Smooth muscle cell (in vitro differentiated cells): ENCODE data around the gene TBCCD1. TPM values are rescaled to one million over a fixed set of nuclear protein-coding genes. Genes with fewer than 3 reads are reported as not detected.

Experiments
- DNase-seq: peaks from one replicate; lab custom pipeline; 2025; ENCODE audit not compliant: unreplicated experiment; lab: John Stamatoyannopoulos, UW
- H2AFZ ChIP-seq: fragments of 200-600 bp; sonication (generic); 2 replicates; pipeline ENCODE4 v1.6.0; 2016; ENCODE audit warnings: antibody characterized with exemption, low read depth, mild to moderate bottlenecking
- H3F3A ChIP-seq: fragments of 200-600 bp; sonication (generic); 2 replicates; pipeline ENCODE4 v1.6.0; 2017; ENCODE audit warnings: antibody characterized with exemption, low read depth
- H3K27ac ChIP-seq: fragments of 200-600 bp; sonication (generic); 2 replicates; pipeline ENCODE4 v1.5.1; 2016; ENCODE audit warnings: low read depth, mild to moderate bottlenecking
- H3K27me3 ChIP-seq: fragments of 200-600 bp; sonication (generic); 2 replicates; pipeline ENCODE4 v1.6.1; 2016; ENCODE audit warnings: low read depth, mild to moderate bottlenecking
- H3K36me3 ChIP-seq: fragments of 200-600 bp; sonication (generic); 2 replicates; pipeline ENCODE4 v1.5.1; 2016; ENCODE audit warnings: low read depth
- H3K4me1 ChIP-seq: fragments of 200-600 bp; sonication (generic); 2 replicates; pipeline ENCODE4 v1.5.1; 2016; ENCODE audit warnings: low read depth
- H3K4me2 ChIP-seq: fragments of 200-600 bp; sonication (generic); 2 replicates; pipeline ENCODE4 v1.6.0; 2016; ENCODE audit warnings: mild to moderate bottlenecking
- H3K4me3 ChIP-seq: fragments of 200-600 bp; sonication (generic); 2 replicates; pipeline ENCODE4 v1.5.1; 2016; ENCODE audit warnings: mild to moderate bottlenecking
- H3K79me2 ChIP-seq: fragments of 200-600 bp; sonication (generic); 2 replicates; pipeline ENCODE4 v1.6.0; 2016; ENCODE audit warnings: low read depth, mild to moderate bottlenecking
- H3K9ac ChIP-seq: fragments of 200-600 bp; sonication (generic); 2 replicates; pipeline ENCODE4 v1.6.0; 2016; ENCODE audit warnings: low read depth
- H3K9me3 ChIP-seq: fragments of 200-600 bp; sonication (generic); replicated peaks from 2 replicates; pipeline ENCODE4 v1.5.1; 2016; ENCODE audit warnings: low read depth
- H4K20me1 ChIP-seq: fragments of 200-600 bp; sonication (generic); 2 replicates; pipeline ENCODE4 v1.6.0; 2016; ENCODE audit warnings: low read depth
- CTCF ChIP-seq: fragments of 200-600 bp; sonication (generic); IDR thresholded peaks from 2 replicates; pipeline ENCODE4 v1.5.1; 2017; ENCODE audit warnings: borderline replicate concordance, mild to moderate bottlenecking, antibody characterized with exemption; ENCODE audit not compliant: insufficient read depth, poor library complexity, severe bottlenecking
- WGBS: methylation state at CpG from one replicate; pipeline ENCODE4 v1.1.7; 2016; ENCODE audit warnings: low lambda C conversion rate; 5-methylcytosine and 5-hydroxymethylcytosine counted together
- polyA plus RNA-seq: library from polyadenylated mRNA; unstranded; fragments of >200 nt; fragmentation: Nextera tagmentation; extraction: Ambion mirVana; gene quantifications from 2 replicates; pipeline ENCODE4 v1.2.1, GENCODE V29; 2016
- total RNA-seq: library from RNA; depleted of rRNA; stranded (reverse); fragments of >200 nt; gene quantifications from 2 replicates; pipeline ENCODE4 v1.2.3, GENCODE V29; 2014

Gene TBCCD1
- total and polyA plus RNA-seq, 2 experiments from 2014 or later, result 12.2 to 19.5 TPM

- Histone ChIP-seq H2AFZ (no peak overlapping the region), H3K4me1 (peaks cover 16% of the 10 kb centered on the region), H3K4me2 (no peak overlapping the region), H3F3A (no peaks in the 10 kb centered on the region), H3K9ac (no peak overlapping the region), H3K9me3 (no peaks in the 10 kb centered on the region), H3K27me3 (no peaks in the 10 kb centered on the region), H3K36me3 (no peaks in the 10 kb centered on the region), H3K4me3 (no peak overlapping the region), H3K27ac (no peak overlapping the region), H4K20me1 (no peaks in the 10 kb centered on the region), H3K79me2 (no peaks in the 10 kb centered on the region)
- DNase-seq, result no peak
- TF ChIP-seq CTCF, result no peak
- 93% methylated on average over 6 of the region's 6 CpGs for WGBS
These were observed 40.9 kb downstream of the TBCCD1 start for GRCh38 chr3:186526256-186526606.

- H3K27me3 ChIP-seq, result no peaks in the 10 kb centered on the region
- 85% methylated on average over 9 of the region's 9 CpGs for WGBS
- no peak overlapping the region for H3K27ac ChIP-seq
- no peak for TF ChIP-seq CTCF
- no peak for DNase-seq
- no peak overlapping the region for H3K4me3 ChIP-seq
- no peaks in the 10 kb centered on the region for H3K36me3 ChIP-seq
- H2AFZ ChIP-seq, result no peak overlapping the region
- H3K9ac ChIP-seq, result no peak overlapping the region
- no peaks in the 10 kb centered on the region for H3F3A ChIP-seq
- no peaks in the 10 kb centered on the region for H3K79me2 ChIP-seq
- H4K20me1 ChIP-seq, result no peaks in the 10 kb centered on the region
- H3K4me2 ChIP-seq, result no peak overlapping the region
- peaks cover 13% of the 10 kb centered on the region for H3K4me1 ChIP-seq
- no peaks in the 10 kb centered on the region for H3K9me3 ChIP-seq
These were observed 41.5 kb downstream of the TBCCD1 start for GRCh38 chr3:186525369-186526255.

GRCh38 chr3:186524616-186525015 lies 42.5 kb downstream of the TBCCD1 start:
- Histone ChIP-seq H3K4me2 (no peak overlapping the region), H4K20me1 (no peaks in the 10 kb centered on the region), H3K27ac (no peak overlapping the region), H3F3A (no peaks in the 10 kb centered on the region), H3K4me3 (no peak overlapping the region), H3K9me3 (no peaks in the 10 kb centered on the region), H3K4me1 (peaks cover 9% of the 10 kb centered on the region), H3K9ac (no peak overlapping the region), H3K79me2 (no peaks in the 10 kb centered on the region), H3K36me3 (no peaks in the 10 kb centered on the region), H2AFZ (no peak overlapping the region), H3K27me3 (no peaks in the 10 kb centered on the region)
- 96% methylated on average over 6 of the region's 6 CpGs for WGBS
- no peak for TF ChIP-seq CTCF
- DNase-seq, result no peak

- Histone ChIP-seq H3K36me3 (no peaks in the 10 kb centered on the region), H3K4me3 (no peak overlapping the region), H4K20me1 (no peaks in the 10 kb centered on the region), H3K9ac (no peak overlapping the region), H3K27me3 (no peaks in the 10 kb centered on the region), H3K4me1 (peaks cover 9% of the 10 kb centered on the region), H3K27ac (no peak overlapping the region), H3K79me2 (no peaks in the 10 kb centered on the region), H3K4me2 (no peak overlapping the region), H2AFZ (no peak overlapping the region), H3F3A (no peaks in the 10 kb centered on the region), H3K9me3 (no peaks in the 10 kb centered on the region)
- 95% methylated on average over 2 of the region's 2 CpGs for WGBS
- no peak for DNase-seq
- no peak for TF ChIP-seq CTCF
These were observed 43.7 kb downstream of the TBCCD1 start for GRCh38 chr3:186523434-186523833.
